ENCODE data around the gene SFRP5. TPM values are rescaled to one million over a fixed set of nuclear protein-coding genes. Genes with fewer than 3 reads are reported as not detected.

Gene SFRP5, protein sequence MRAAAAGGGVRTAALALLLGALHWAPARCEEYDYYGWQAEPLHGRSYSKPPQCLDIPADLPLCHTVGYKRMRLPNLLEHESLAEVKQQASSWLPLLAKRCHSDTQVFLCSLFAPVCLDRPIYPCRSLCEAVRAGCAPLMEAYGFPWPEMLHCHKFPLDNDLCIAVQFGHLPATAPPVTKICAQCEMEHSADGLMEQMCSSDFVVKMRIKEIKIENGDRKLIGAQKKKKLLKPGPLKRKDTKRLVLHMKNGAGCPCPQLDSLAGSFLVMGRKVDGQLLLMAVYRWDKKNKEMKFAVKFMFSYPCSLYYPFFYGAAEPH
- total RNA-seq: 8.7 TPM
- long read RNA-seq, transcript SFRP5-201 (3 exons, 1,836 nt): major isoform, 31 of 31 reads
- long read RNA-seq, partial matches to known transcripts: 0 of 31 reads
- long read RNA-seq, other reads (novel, unspliced or antisense): 0 of 31 reads

DNA sequence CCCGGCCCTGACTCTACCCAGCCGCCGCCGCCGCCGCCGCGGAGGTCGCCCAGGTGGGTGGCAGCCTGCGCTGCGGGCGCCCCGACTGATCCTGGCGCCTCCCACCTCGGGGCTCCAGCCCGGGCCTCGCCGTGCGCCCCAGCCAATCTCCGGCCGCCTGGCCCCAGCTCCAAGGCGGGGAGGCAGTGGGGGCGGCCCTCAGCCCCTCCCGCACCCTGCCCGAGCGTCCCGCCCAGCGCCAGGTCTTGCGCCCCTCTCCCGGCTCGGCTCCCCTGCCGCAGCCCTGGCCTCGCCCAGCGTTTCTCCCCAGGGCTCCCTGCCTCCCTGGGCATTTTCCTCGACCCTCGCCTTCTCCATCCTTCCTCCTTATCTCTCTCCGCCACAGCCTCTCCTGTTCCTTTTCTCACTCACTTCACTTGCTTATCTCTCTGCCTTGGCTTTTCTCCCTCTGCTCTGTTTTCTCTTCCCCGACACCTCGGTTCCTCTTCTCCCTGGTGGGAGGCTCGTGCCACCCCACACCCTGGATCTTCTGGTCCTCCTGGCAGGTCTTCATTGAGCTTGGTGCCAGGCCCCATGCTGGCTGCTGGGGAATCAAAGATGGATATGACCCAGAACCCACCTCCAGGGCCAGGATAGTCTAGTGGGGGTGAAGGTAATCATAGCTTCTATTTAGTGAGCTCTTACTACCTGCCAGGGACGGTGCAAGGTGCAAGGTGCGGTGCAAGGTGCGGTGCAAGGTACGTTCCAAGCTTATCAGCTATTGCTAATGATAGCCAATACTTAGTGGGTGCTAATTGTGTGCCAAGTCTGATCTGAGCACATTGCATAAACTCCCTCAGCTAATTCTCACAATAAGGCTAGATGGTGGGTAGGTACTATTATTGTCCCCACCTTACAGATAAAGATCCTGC lies at the start of gene SFRP5:
SFRP5 (minus strand) TSS at position 87 of the 911 bp plus-strand sequence. CDS start 166 bp downstream, outside the sequence.
- Histone ChIP-seq H3K36me3 (no peaks in the 10 kb centered on the region), H3K27me3 (ENCODE audit: low read depth) (peaks cover 71% of the 10 kb centered on the region), H3K9me3 (replicated peaks) (no peaks in the 10 kb centered on the region), H3K27ac (replicated peaks) (no peak within 1 kb of the TSS), H3K4me1 (peaks cover 16% of the 10 kb centered on the region), H3K4me3 (peak within 1 kb of the TSS; percentile 51)
- intact Hi-C loops (cut with micrococcal nuclease): no loop called here
- DNase-seq: no peak
- no peak for TF ChIP-seq CTCF (IDR thresholded peaks at IDR 0.05; ENCODE audit: borderline replicate concordance)

- DNase-seq: no peak
- no peaks in the 10 kb centered on the region for H3K9me3 ChIP-seq (replicated peaks)
- peaks cover 72% of the 10 kb centered on the region for H3K27me3 ChIP-seq (ENCODE audit: low read depth)
- no peaks in the 10 kb centered on the region for H3K4me1 ChIP-seq
- TF ChIP-seq CTCF (IDR thresholded peaks at IDR 0.05; ENCODE audit: borderline replicate concordance): no peak
- H3K4me3 ChIP-seq: no peak overlapping the region
- no peaks in the 10 kb centered on the region for H3K36me3 ChIP-seq
- intact Hi-C loops (cut with micrococcal nuclease): no loop called here
- no peak overlapping the region for H3K27ac ChIP-seq (replicated peaks)
Measured at GRCh38 chr10:97820096-97820704, 48.4 kb upstream of the SFRP5 start.

GRCh38 chr10:97818572-97818971 lies 46.8 kb upstream of the SFRP5 start:
- Histone ChIP-seq H3K27me3 (ENCODE audit: low read depth) (peaks cover 69% of the 10 kb centered on the region), H3K27ac (replicated peaks) (no peak overlapping the region), H3K36me3 (no peaks in the 10 kb centered on the region), H3K4me3 (no peak overlapping the region), H3K4me1 (no peaks in the 10 kb centered on the region), H3K9me3 (replicated peaks) (no peaks in the 10 kb centered on the region)
- TF ChIP-seq CTCF (IDR thresholded peaks at IDR 0.05; ENCODE audit: borderline replicate concordance): no peak
- intact Hi-C loops (cut with micrococcal nuclease): no loop called here
- DNase-seq: no peak

DNA sequence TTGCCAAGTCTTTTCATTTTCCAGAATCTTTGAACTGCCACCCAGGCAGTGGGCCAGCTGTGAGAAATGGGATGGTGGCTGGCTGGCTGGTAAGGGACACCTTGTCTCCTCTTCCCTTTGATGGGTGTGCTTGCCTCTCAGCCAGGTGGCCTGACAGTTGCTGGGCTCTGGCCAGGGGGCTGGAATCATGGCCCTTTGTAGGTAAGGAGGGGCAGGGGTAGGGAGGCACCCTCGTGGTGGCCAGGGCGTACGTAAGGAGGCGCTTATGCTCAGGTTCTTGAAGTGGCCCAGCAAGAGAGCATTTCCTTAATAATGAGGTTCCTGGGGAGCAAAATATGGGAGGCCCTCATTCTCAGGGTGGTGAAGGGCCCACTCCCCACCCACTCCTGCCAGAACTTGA lies 44.8 kb upstream of the SFRP5 start:
- DNase-seq: no peak
- intact Hi-C loops (cut with micrococcal nuclease): no loop called here
- TF ChIP-seq CTCF (IDR thresholded peaks at IDR 0.05; ENCODE audit: borderline replicate concordance): no peak
- Histone ChIP-seq H3K9me3 (replicated peaks) (no peaks in the 10 kb centered on the region), H3K36me3 (no peaks in the 10 kb centered on the region), H3K27me3 (ENCODE audit: low read depth) (peaks cover 60% of the 10 kb centered on the region), H3K4me1 (no peaks in the 10 kb centered on the region), H3K4me3 (no peak overlapping the region), H3K27ac (replicated peaks) (no peak overlapping the region)

- DNase-seq: no peak
- intact Hi-C loops (cut with micrococcal nuclease): no loop called here
- H3K9me3 ChIP-seq (replicated peaks): no peaks in the 10 kb centered on the region
- H3K27me3 ChIP-seq (ENCODE audit: low read depth): peaks cover 63% of the 10 kb centered on the region
- no peaks in the 10 kb centered on the region for H3K36me3 ChIP-seq
- H3K27ac ChIP-seq (replicated peaks): no peak overlapping the region
- H3K4me1 ChIP-seq: no peaks in the 10 kb centered on the region
- H3K4me3 ChIP-seq: no peak overlapping the region
- no peak for TF ChIP-seq CTCF (IDR thresholded peaks at IDR 0.05; ENCODE audit: borderline replicate concordance)
Measured at GRCh38 chr10:97814996-97815395, 43.2 kb upstream of the SFRP5 start.
